ENCODE results near the gene VILL.
A peak's percentile ranks its signal among the peaks of the same experiment; 100 is the strongest.

Gene VILL

GRCh38 chr3:38002291-38002876, 11.8 kb downstream of the VILL start:
- DNase-seq, result no peak

- DNase-seq, result no peak
Observed at GRCh38 chr3:38002940-38003339, 12.4 kb downstream of the VILL start.

GRCh38 chr3:38003371-38003816, 12.8 kb downstream of the VILL start:
- no peak for DNase-seq

GRCh38 chr3:38003817-38004414, 13.3 kb downstream of the VILL start:
- DNase-seq, result no peak

- DNase-seq, result peak; percentile 15
Observed at GRCh38 chr3:38004415-38005075, 14.0 kb downstream of the VILL start.

GRCh38 chr3:38005076-38006020, 14.8 kb downstream of the VILL start:
- no peak for DNase-seq

- no peak for DNase-seq
Observed at GRCh38 chr3:38006031-38006430, 15.4 kb downstream of the VILL start.

GRCh38 chr3:38006445-38006995, 15.9 kb downstream of the VILL start:
- DNase-seq, result no peak

- DNase-seq, result no peak
Observed at GRCh38 chr3:38007754-38008090, 17.1 kb downstream of the VILL start.

GRCh38 chr3:38008191-38008701, 17.7 kb downstream of the VILL start:
- DNase-seq, result no peak

- DNase-seq, result no peak
Observed at GRCh38 chr3:38008971-38009580, 18.5 kb downstream of the VILL start.

- DNase-seq, result no peak
Observed at GRCh38 chr3:38009807-38010591, 19.4 kb downstream of the VILL start.

GRCh38 chr3:38011111-38011510, 20.5 kb downstream of the VILL start:
- DNase-seq, result no peak

- DNase-seq, result no peak
Observed at GRCh38 chr3:38015485-38015884, 24.9 kb downstream of the VILL start.

GRCh38 chr3:38015984-38016383, 25.4 kb downstream of the VILL start:
- DNase-seq, result no peak

- DNase-seq, result no peak
Observed at GRCh38 chr3:38016410-38016809, 25.8 kb downstream of the VILL start.

- DNase-seq, result no peak
Observed at GRCh38 chr3:38016847-38017444, 26.4 kb downstream of the VILL start.

GRCh38 chr3:38017445-38018295, 27.1 kb downstream of the VILL start:
- DNase-seq, result no peak

- no peak for DNase-seq
Observed at GRCh38 chr3:38018296-38019266, 28.0 kb downstream of the VILL start.
